H9 (cell line): ENCODE data around the gene KIF26B. TPM values are rescaled to one million over a fixed set of nuclear protein-coding genes. Genes with fewer than 3 reads are reported as not detected.

Source experiments
- DNase-seq: peaks from one replicate; pipeline ENCODE4 v3.0.0-alpha.2; 2017
- H2AFZ ChIP-seq: one replicate; pipeline ENCODE4 v1.6.1; 2013; ENCODE audit warnings: mild to moderate bottlenecking, low read length, control low read depth, moderate library complexity
- H2AK5ac ChIP-seq: 2 replicates; pipeline ENCODE4 v1.6.1; 2013; ENCODE audit warnings: low read length, control low read depth, mixed read lengths; ENCODE audit not compliant: insufficient read length
- H2BK120ac ChIP-seq: one replicate; pipeline ENCODE4 v1.6.1; 2013; ENCODE audit warnings: low read depth, mild to moderate bottlenecking, low read length, control low read depth, inconsistent platforms; ENCODE audit not compliant: poor library complexity, severe bottlenecking
- H2BK12ac ChIP-seq: 2 replicates; pipeline ENCODE4 v1.6.1; 2013; ENCODE audit warnings: low read length, control low read depth, mixed read lengths, low read depth; ENCODE audit not compliant: insufficient read length
- H2BK15ac ChIP-seq: 2 replicates; pipeline ENCODE4 v1.6.1; 2013; ENCODE audit warnings: low read depth, low read length, control low read depth
- H2BK20ac ChIP-seq: one replicate; pipeline ENCODE4 v1.6.1; 2013; ENCODE audit warnings: low read depth, mild to moderate bottlenecking, low read length, control low read depth, inconsistent platforms; ENCODE audit not compliant: poor library complexity, severe bottlenecking
- H2BK5ac ChIP-seq: 2 replicates; pipeline ENCODE4 v1.6.1; 2013; ENCODE audit warnings: low read length, control low read depth, mixed read lengths; ENCODE audit not compliant: insufficient read length
- H3K14ac ChIP-seq: 2 replicates; pipeline ENCODE4 v1.6.1; 2013; ENCODE audit warnings: low read length, control low read depth; ENCODE audit not compliant: insufficient read depth
- H3K18ac ChIP-seq: 2 replicates; pipeline ENCODE4 v1.6.1; 2013; ENCODE audit warnings: low read depth, mild to moderate bottlenecking, mixed read lengths, low read length, control low read depth; ENCODE audit not compliant: insufficient read length
- H3K23ac ChIP-seq: 2 replicates; pipeline ENCODE4 v1.6.1; 2013; ENCODE audit warnings: low read length, control low read depth, mixed read lengths, low read depth; ENCODE audit not compliant: insufficient read length
- H3K23me2 ChIP-seq: 2 replicates; pipeline ENCODE4 v1.6.1; 2013; ENCODE audit warnings: low read depth, mild to moderate bottlenecking, mixed read lengths, low read length, control low read depth; ENCODE audit not compliant: insufficient read length, poor library complexity, severe bottlenecking
- H3K27ac ChIP-seq: 2 replicates; pipeline ENCODE4 v1.5.1; 2013; ENCODE audit warnings: low read length, control low read depth, mixed read lengths, low read depth; ENCODE audit not compliant: insufficient read length
- H3K27me3 ChIP-seq: 2 replicates; pipeline ENCODE4 v1.6.1; 2013; ENCODE audit warnings: low read length, control low read depth, inconsistent platforms; ENCODE audit not compliant: insufficient read depth
- H3K4ac ChIP-seq: 2 replicates; pipeline ENCODE4 v1.6.1; 2013; ENCODE audit warnings: low read depth, mild to moderate bottlenecking, control low read depth, inconsistent platforms, low read length, moderate library complexity
- H3K4me1 ChIP-seq: 2 replicates; pipeline ENCODE4 v1.6.1; 2013; ENCODE audit warnings: low read length, control low read depth, inconsistent platforms; ENCODE audit not compliant: insufficient read depth
- H3K4me2 ChIP-seq: 2 replicates; pipeline ENCODE4 v1.6.1; 2013; ENCODE audit warnings: low read length, control low read depth, mixed read lengths; ENCODE audit not compliant: insufficient read length, insufficient read depth
- H3K56ac ChIP-seq: 2 replicates; pipeline ENCODE4 v1.6.1; 2013; ENCODE audit warnings: low read depth, mild to moderate bottlenecking, mixed read lengths, low read length, control low read depth; ENCODE audit not compliant: insufficient read length
- H3K79me1 ChIP-seq: 2 replicates; pipeline ENCODE4 v1.6.1; 2013; ENCODE audit warnings: low read depth, mild to moderate bottlenecking, moderate library complexity, low read length, control low read depth, inconsistent platforms; ENCODE audit not compliant: insufficient read depth, poor library complexity, severe bottlenecking
- H3K79me2 ChIP-seq: 2 replicates; pipeline ENCODE4 v1.6.1; 2013; ENCODE audit warnings: low read length, control low read depth, inconsistent platforms; ENCODE audit not compliant: insufficient read depth
- H3K9ac ChIP-seq: 2 replicates; pipeline ENCODE4 v1.6.1; 2013; ENCODE audit warnings: low read length, control low read depth, mixed read lengths; ENCODE audit not compliant: insufficient read length; ENCODE audit errors: extremely low read depth
- H3K9me3 ChIP-seq: one replicate; pipeline ENCODE4 v1.6.1; 2013; ENCODE audit warnings: low read depth, low read length, inconsistent platforms; ENCODE audit not compliant: control insufficient read depth
- H3T11ph ChIP-seq: one replicate; pipeline ENCODE4 v1.6.1; 2013; ENCODE audit warnings: mild to moderate bottlenecking, low read length, control low read depth, inconsistent platforms
- H4K20me1 ChIP-seq: one replicate; pipeline ENCODE4 v1.6.1; 2013; ENCODE audit not compliant: control insufficient read depth, insufficient read length, insufficient read depth
- H4K5ac ChIP-seq: 2 replicates; pipeline ENCODE4 v1.6.1; 2013; ENCODE audit warnings: low read depth, mild to moderate bottlenecking, mixed read lengths, low read length, control low read depth; ENCODE audit not compliant: insufficient read length
- H4K8ac ChIP-seq: replicated peaks from 2 replicates; pipeline ENCODE4 v1.6.1; 2013; ENCODE audit warnings: low read length, control low read depth, mixed read lengths, low read depth; ENCODE audit not compliant: insufficient read length
- H4K91ac ChIP-seq: 2 replicates; pipeline ENCODE4 v1.6.1; 2013; ENCODE audit warnings: low read depth, mild to moderate bottlenecking, moderate library complexity, mixed read lengths, low read length, control low read depth; ENCODE audit not compliant: insufficient read length
- H3K27ac Mint-ChIP-seq, 3 experiments: 2 replicates in 2 of 3; 3 replicates in 1 of 3; pipeline ENCODE4 v1.8.0; 2020 to 2021; ENCODE audit warnings: mixed read lengths in 3 of 3, mild to moderate bottlenecking in 1 of 3, moderate library complexity in 1 of 3
- H3K27me3 Mint-ChIP-seq: 2 replicates; pipeline ENCODE4 v1.8.0; 2021; ENCODE audit warnings: low read depth, mild to moderate bottlenecking, moderate library complexity, mixed read lengths
- H3K36me3 Mint-ChIP-seq, 3 experiments: 2 replicates in 2 of 3; 3 replicates in 1 of 3; pipeline ENCODE4 v1.8.0; 2020 to 2021; ENCODE audit warnings: low read depth in 3 of 3, mixed read lengths in 3 of 3; ENCODE audit not compliant: insufficient read depth in 1 of 3
- H3K4me1 Mint-ChIP-seq, 2 experiments: 2 replicates each; pipeline ENCODE4 v1.8.0; 2020; ENCODE audit warnings: mixed read lengths in 2 of 2
- H3K4me3 Mint-ChIP-seq, 2 experiments: 2 replicates in 1 of 2; 3 replicates in 1 of 2; pipeline ENCODE4 v1.8.0; 2020 to 2021; ENCODE audit warnings: mild to moderate bottlenecking in 2 of 2, mixed read lengths in 2 of 2, moderate library complexity in 1 of 2
- H3K9me3 Mint-ChIP-seq, 2 experiments: 2 replicates in 1 of 2; 3 replicates in 1 of 2; pipeline ENCODE4 v1.8.0; 2020; ENCODE audit warnings: mild to moderate bottlenecking in 2 of 2, mixed read lengths in 2 of 2, moderate library complexity in 1 of 2
- CTCF ChIP-seq: fragments of 200-600 bp; sonication (generic); conservative IDR thresholded peaks from 3 replicates; pipeline ENCODE4 v1.8.0; 2021; ENCODE audit warnings: antibody characterized with exemption, mild to moderate bottlenecking
- WGBS: extraction: QIAGEN DNeasy Blood & Tissue Kit; methylation state at CpG from one replicate; pipeline ENCODE4 v1.1.7; 2013; ENCODE audit warnings: missing lambda C conversion rate, low lambda C conversion rate, mixed read lengths; ENCODE audit not compliant: insufficient read length; ENCODE audit errors: extremely low coverage; 5-methylcytosine and 5-hydroxymethylcytosine counted together
- total RNA-seq: library from RNA; stranded (reverse); gene quantifications from 2 replicates; pipeline ENCODE4 v1.2.1, GENCODE V29; 2021

The KIF26B gene
- total RNA-seq, 1 experiment from 2014 or later, result 0.13 TPM

- Histone ChIP-seq H2BK15ac (no peak overlapping the region), H3K23ac (no peak overlapping the region), H3K27ac (no peak overlapping the region), H3K79me1 (no peaks in the 10 kb centered on the region), H3K4ac (no peak overlapping the region), H3K27me3 (no peaks in the 10 kb centered on the region), H4K8ac (no peak overlapping the region), H4K91ac (no peak overlapping the region), H2AK5ac (no peak overlapping the region), H4K5ac (no peak overlapping the region), H3K9me3 (no peaks in the 10 kb centered on the region), H3K9ac (no peak overlapping the region), H3K4me2 (no peak overlapping the region), H3T11ph (no peak overlapping the region), H2BK120ac (no peak overlapping the region), H3K23me2 (no peaks in the 10 kb centered on the region), H2BK12ac (no peak overlapping the region), H2AFZ (no peak overlapping the region), H2BK5ac (no peak overlapping the region), H3K79me2 (no peaks in the 10 kb centered on the region), H3K14ac (no peak overlapping the region), H3K18ac (no peak overlapping the region), H2BK20ac (no peak overlapping the region), H3K4me1 (no peaks in the 10 kb centered on the region), H3K56ac (no peak overlapping the region), H4K20me1 (no peaks in the 10 kb centered on the region)
- Mint-ChIP-seq H3K9me3 (no peaks in the 10 kb centered on the region; a peak in 1 of 5 replicates), H3K27me3 (peaks cover 19% of the 10 kb centered on the region), H3K4me1 (no peaks in the 10 kb centered on the region), H3K36me3 (no peaks in the 10 kb centered on the region), H3K27ac (no peak overlapping the region; a peak in 1 of 7 replicates), H3K4me3 (no peak overlapping the region)
- TF ChIP-seq CTCF, result no peak
- DNase-seq, result no peak
- no CpG with 5 or more reads among the region's 12 CpGs for WGBS
Measured at GRCh38 chr1:245692318-245692717, 537.5 kb downstream of the KIF26B start.
